A549 (cell line): ENCODE measurements around the gene PDE6D. TPM values are rescaled to one million over a fixed set of nuclear protein-coding genes. Genes with fewer than 3 reads are reported as not detected.

Experiments
- ATAC-seq, 2 experiments: fragments of 200-7000 bp in 1 of 2; fragments of >200 bp in 1 of 2; cut with Nextera tagmentation in 1 of 2; cut with Tn5 transposase in 1 of 2; 3 replicates each; pipeline versions ENCODE4 v1.8.0 to v1.9.1; 2018 to 2020; ENCODE audit warnings: mild to moderate bottlenecking in 1 of 2, moderate library complexity in 1 of 2
- CTCF ChIA-PET: fragments of 300-600 bp; sonication (Branson Sonifier 250); formaldehyde crosslinking; extraction: SDS; loops from one replicate; lab custom pipeline; 2021; ENCODE audit warnings: antibody characterized with exemption, inconsistent platforms; lab: Yijun Ruan, JAX
- POLR2A ChIA-PET: fragments of 350-600 bp; formaldehyde crosslinking; extraction: SDS; loops from one replicate; lab custom pipeline; 2021; ENCODE audit warnings: antibody characterized with exemption, inconsistent platforms; lab: Yijun Ruan, JAX
- DNase-seq, 2 experiments: peaks; one replicate each; pipeline versions ENCODE4 v3.0.0 to v3.0.0-alpha.2; 2011 to 2016; ENCODE audit warnings: low read depth in 1 of 2, low spot score in 1 of 2
- FAIRE-seq: peaks from 2 replicates; lab custom pipeline; 2011; peaks lifted over from hg19 to GRCh38; lab: Jason Lieb, UNC
- H3K27ac ChIP-seq, 2 experiments: fragments of >200 bp; sonication (Bioruptor Twin); formaldehyde crosslinking; 3 replicates each; pipeline ENCODE4 v1.5.1; 2016 to 2017
- H3K4me1 ChIP-seq: fragments of >200 bp; sonication (Bioruptor Twin); formaldehyde crosslinking; 3 replicates; pipeline ENCODE4 v1.6.1; 2016
- H3K4me2 ChIP-seq: fragments of >200 bp; sonication (Bioruptor Twin); formaldehyde crosslinking; 3 replicates; pipeline ENCODE4 v1.6.1; 2016
- H3K4me3 ChIP-seq: fragments of >200 bp; sonication (Bioruptor Twin); formaldehyde crosslinking; 3 replicates; pipeline ENCODE4 v1.5.1; 2016
- H3K9me3 ChIP-seq: fragments of >200 bp; sonication (Bioruptor Twin); formaldehyde crosslinking; 3 replicates; pipeline ENCODE4 v1.6.1; 2016
- ATOH8 ChIP-seq: fragments of 250-450 bp; sonication (Bioruptor Pico); IDR thresholded peaks from 2 replicates; pipeline ENCODE4 v1.5.0; 2020; ENCODE audit warnings: low read depth, mild to moderate bottlenecking, moderate library complexity
- BCL3 ChIP-seq: fragments of >200 bp; sonication (Bioruptor Twin); formaldehyde crosslinking; IDR thresholded peaks from 3 replicates; pipeline ENCODE4 v1.6.1; 2016
- CBX2 ChIP-seq: fragments of 200-600 bp; sonication (generic); IDR thresholded peaks from 2 replicates; pipeline ENCODE4 v1.6.1; 2016; ENCODE audit warnings: low read depth, mild to moderate bottlenecking, borderline replicate concordance
- CEBPB ChIP-seq, 2 experiments: fragments of >200 bp in 1 of 2; sonication (Bioruptor Twin) in 1 of 2; formaldehyde crosslinking in 1 of 2; IDR thresholded peaks; 2 replicates each; pipeline ENCODE4 v1.6.1; 2012 to 2016
- CHD2 ChIP-seq: fragments of 150-350 bp; IDR thresholded peaks from 2 replicates; pipeline ENCODE4 v1.6.1; 2014; ENCODE audit warnings: low read length; ENCODE audit not compliant: partially characterized antibody
- CTCF ChIP-seq: fragments of >200 bp; sonication (Bioruptor Twin); formaldehyde crosslinking; IDR thresholded peaks from 3 replicates; pipeline ENCODE4 v1.5.1; 2016
- E2F6 ChIP-seq: IDR thresholded peaks from 2 replicates; pipeline ENCODE4 v1.6.1; 2012; ENCODE audit warnings: low read depth, borderline replicate concordance
- ESRRA ChIP-seq: fragments of 150-350 bp; IDR thresholded peaks from 2 replicates; pipeline ENCODE4 v1.6.1; 2014; ENCODE audit warnings: mild to moderate bottlenecking, low read length, borderline replicate concordance
- FOSB ChIP-seq: fragments of 250-450 bp; sonication (Bioruptor Pico); IDR thresholded peaks from 2 replicates; pipeline ENCODE4 v1.5.0; 2020; ENCODE audit warnings: mild to moderate bottlenecking, moderate library complexity
- FOSL2 ChIP-seq, 2 experiments: fragments of 450-650 bp in 1 of 2; fragments of >200 bp in 1 of 2; sonication (Bioruptor Twin) in 1 of 2; formaldehyde crosslinking; IDR thresholded peaks; 2 replicates each; pipeline versions ENCODE4 v1.5.0 to v1.6.1; 2016 to 2020; ENCODE audit warnings: mild to moderate bottlenecking in 1 of 2, moderate library complexity in 1 of 2
- HOXA7 ChIP-seq: fragments of 250-450 bp; sonication (Bioruptor Pico); IDR thresholded peaks from 2 replicates; pipeline ENCODE4 v1.5.0; 2020; ENCODE audit warnings: mild to moderate bottlenecking, moderate library complexity
- HOXB5 ChIP-seq: fragments of 250-450 bp; sonication (Bioruptor Pico); IDR thresholded peaks from 2 replicates; pipeline ENCODE4 v1.5.0; 2020; ENCODE audit warnings: mild to moderate bottlenecking, moderate library complexity
- JUN ChIP-seq, 2 experiments: fragments of >200 bp; sonication (Bioruptor Twin); formaldehyde crosslinking; IDR thresholded peaks; 2 replicates in 1 of 2; 3 replicates in 1 of 2; pipeline ENCODE4 v1.6.1; 2016 to 2017
- JUNB ChIP-seq: fragments of >200 bp; sonication (Bioruptor Twin); formaldehyde crosslinking; IDR thresholded peaks from 2 replicates; pipeline ENCODE4 v1.6.1; 2016
- MAX ChIP-seq: IDR thresholded peaks from 2 replicates; pipeline ENCODE4 v1.6.1; 2012
- MYC ChIP-seq: IDR thresholded peaks from 2 replicates; pipeline ENCODE4 v1.6.1; 2012; ENCODE audit warnings: mild to moderate bottlenecking, inconsistent platforms, low read length, improper control_type of control experiment, borderline replicate concordance
- NFE2L2 ChIP-seq: fragments of 150-350 bp; conservative IDR thresholded peaks from 2 replicates; pipeline ENCODE4 v1.6.1; 2014; ENCODE audit warnings: low read length
- PBX3 ChIP-seq: IDR thresholded peaks from 2 replicates; pipeline ENCODE4 v1.6.1; 2012
- POLR2A ChIP-seq: IDR thresholded peaks from 2 replicates; pipeline ENCODE4 v1.6.1; 2012; ENCODE audit warnings: mild to moderate bottlenecking, low read length
- POLR2AphosphoS2 ChIP-seq: conservative IDR thresholded peaks from 2 replicates; pipeline ENCODE4 v1.6.1; 2012; ENCODE audit warnings: low read length, improper control_type of control experiment, inconsistent platforms
- RAD21 ChIP-seq, 2 experiments: fragments of >200 bp in 1 of 2; sonication (Bioruptor Twin) in 1 of 2; formaldehyde crosslinking in 1 of 2; IDR thresholded peaks in 1 of 2; conservative IDR thresholded peaks in 1 of 2; 2 replicates in 1 of 2; 3 replicates in 1 of 2; pipeline ENCODE4 v1.6.1; 2012 to 2018; ENCODE audit warnings: inconsistent platforms in 1 of 2
- RARB ChIP-seq: fragments of 250-450 bp; sonication (Bioruptor Pico); IDR thresholded peaks from 2 replicates; pipeline ENCODE4 v1.8.0; 2021; ENCODE audit warnings: mild to moderate bottlenecking, moderate library complexity
- REST ChIP-seq: fragments of 200-600 bp; sonication (generic); IDR thresholded peaks from 2 replicates; pipeline ENCODE4 v1.6.1; 2016; ENCODE audit warnings: antibody characterized with exemption, mild to moderate bottlenecking, moderate library complexity
- SMC3 ChIP-seq: fragments of >200 bp; sonication (Bioruptor Twin); formaldehyde crosslinking; IDR thresholded peaks from 3 replicates; pipeline ENCODE4 v1.6.1; 2018; ENCODE audit warnings: inconsistent platforms
- TFCP2L1 ChIP-seq: fragments of 250-450 bp; sonication (Bioruptor Pico); IDR thresholded peaks from 2 replicates; pipeline ENCODE4 v1.5.0; 2021; ENCODE audit warnings: mild to moderate bottlenecking
- TP53 ChIP-seq: fragments of 250-450 bp; sonication (Bioruptor Pico); IDR thresholded peaks from 2 replicates; pipeline ENCODE4 v1.5.0; 2021; ENCODE audit warnings: mild to moderate bottlenecking, moderate library complexity
- USF2 ChIP-seq: fragments of 450-650 bp; IDR thresholded peaks from 2 replicates; pipeline ENCODE4 v1.6.1; 2014; ENCODE audit warnings: antibody characterized with exemption
- WGBS: methylation state at CpG from one replicate; pipeline ENCODE4 v1.1.6; 2017; ENCODE audit errors: missing lambda C conversion rate; 5-methylcytosine and 5-hydroxymethylcytosine counted together
- polyA plus RNA-seq, 4 experiments: library from polyadenylated mRNA; depleted of rRNA in 3 of 4; stranded (reverse); fragments of >200 nt; fragmentation: RNase III in 1 of 4; extraction: RNeasy Plus Mini Kit Qiagen cat#74134 plus additional on column Dnase treatment in 1 of 4; gene quantifications; 2 replicates in 3 of 4; 3 replicates in 1 of 4; pipeline ENCODE4 v1.2.3, GENCODE V29; 2011 to 2017

The PDE6D gene
- polyA plus RNA-seq, 2 of the 4 experiments (the other 2 are of a cell fraction): 27.3 to 51.3 TPM

GRCh38 chr2:231713730-231714638 lies 67.1 kb downstream of the PDE6D start:
- 17% methylated on average over 12 of the region's 15 CpGs for WGBS
- H3K27ac ChIP-seq: peak overlapping the region in 1 of 2 experiments; percentile 73; a peak in 3 of 6 replicates
- TF ChIP-seq CHD2: peak; percentile 55
- TF ChIP-seq ESRRA: no peak
- peak; percentile 50 to 60 for TF ChIP-seq RAD21 (conservative IDR thresholded peaks at IDR 0.05 in 1 of 2, IDR thresholded peaks at IDR 0.05 in 1 of 2)
- peak; percentile 97 for TF ChIP-seq FOSB (CRISPR knock-in tag)
- no peak for TF ChIP-seq BCL3
- peak; percentile 98 for TF ChIP-seq TP53 (CRISPR knock-in tag)
- peak; percentile 99 for TF ChIP-seq POLR2AphosphoS2
- peak; percentile 92 for TF ChIP-seq MAX
- TF ChIP-seq USF2: peak; percentile 56; the same call in 1 of the 2 replicates
- TF ChIP-seq JUN (IDR thresholded peaks at IDR 0.05): peak in 1 of 2 experiments; percentile 82; a peak in 3 of 5 replicates
- no peak for TF ChIP-seq CBX2
- no peak for TF ChIP-seq FOSL2 (IDR thresholded peaks at IDR 0.05)
- TF ChIP-seq FOSL2 (CRISPR knock-in tag; IDR thresholded peaks at IDR 0.05): peak; percentile 50; the same call in 1 of the 2 replicates
- TF ChIP-seq PBX3: peak; percentile 83
- TF ChIP-seq RARB (CRISPR knock-in tag): peak; percentile 82; the same call in 1 of the 2 replicates
- no peak for TF ChIP-seq JUNB
- TF ChIP-seq CEBPB (IDR thresholded peaks at IDR 0.05): no peak
- no peak for TF ChIP-seq MYC
- TF ChIP-seq REST: peak; percentile 8; the same call in 1 of the 2 replicates
- TF ChIP-seq HOXB5 (CRISPR knock-in tag): peak; percentile 48; the same call in 1 of the 2 replicates
- TF ChIP-seq NFE2L2: no peak
- no peak for TF ChIP-seq POLR2A
- peak; percentile 98 for TF ChIP-seq HOXA7 (CRISPR knock-in tag)
- peak; percentile 68 for TF ChIP-seq SMC3
- TF ChIP-seq TFCP2L1 (CRISPR knock-in tag): peak; percentile 99
- TF ChIP-seq ATOH8: 0 out of 2 replicates have a peak, but pooled peaks have one; percentile 29
- peak; percentile 89 for TF ChIP-seq CTCF
- TF ChIP-seq E2F6: peak; percentile 45; the same call in 1 of the 2 replicates

More at GRCh38 chr2:231713730-231714638, 67.1 kb downstream of the PDE6D start:
- H3K4me2 ChIP-seq: peak overlapping the region; percentile 45
- H3K9me3 ChIP-seq: no peaks in the 10 kb centered on the region
- ChIA-PET POLR2A (interaction anchor here (0.7 to 2.7 kb wide), 12 partner anchors 19 to 250 kb away, joined by 3 to 16 read pairs (median 4); partner anchors contain the start of genes NCL and PDE6D), CTCF (interaction anchor here (0.6 to 78.4 kb wide), 32 partner anchors 8 to 845 kb away, joined by 3 to 4158 read pairs (median 6); partner anchors contain the start of gene COPS7B)
- DNase-seq (peak; percentile 88 to 93), ATAC-seq (peak; percentile 44 to 60), FAIRE-seq (no peak)
- no peak overlapping the region for H3K4me3 ChIP-seq
- H3K4me1 ChIP-seq: peaks cover 55% of the 10 kb centered on the region
